DND-41 (cell line): ENCODE measurements around the gene KRTAP21-1.

ENCODE experiments used
- ATAC-seq: fragments of 200-7000 bp; cut with Tn5 transposase; 3 replicates; pipeline ENCODE4 v1.9.1; 2021; ENCODE audit warnings: low read depth; ENCODE audit not compliant: insufficient read depth
- DNase-seq: peaks from one replicate; pipeline ENCODE4 v3.0.0-alpha.2; 2020
- H2AFZ ChIP-seq: 2 replicates; pipeline ENCODE4 v1.6.0; 2012; ENCODE audit warnings: low read depth, low read length
- H3K27ac ChIP-seq: 2 replicates; pipeline ENCODE4 v1.5.1; 2012; ENCODE audit warnings: low read length, inconsistent platforms
- H3K27me3 ChIP-seq: fragments of 200-600 bp; sonication (generic); 2 replicates; pipeline ENCODE4 v1.6.0; 2012; ENCODE audit warnings: low read length, mild to moderate bottlenecking, inconsistent platforms; ENCODE audit not compliant: insufficient read depth, poor library complexity
- H3K36me3 ChIP-seq: 2 replicates; pipeline ENCODE4 v1.5.1; 2012; ENCODE audit warnings: low read length, inconsistent platforms; ENCODE audit not compliant: insufficient read depth
- H3K4me1 ChIP-seq: 2 replicates; pipeline ENCODE4 v1.5.1; 2012; ENCODE audit warnings: mild to moderate bottlenecking, low read length; ENCODE audit not compliant: insufficient read depth
- H3K4me2 ChIP-seq: 2 replicates; pipeline ENCODE4 v1.6.0; 2012; ENCODE audit warnings: mild to moderate bottlenecking, moderate library complexity, low read length, inconsistent platforms; ENCODE audit not compliant: insufficient read depth
- H3K4me3 ChIP-seq, 2 experiments: fragments of 200-600 bp in 1 of 2; shearing (Covaris generic) in 1 of 2; 2 replicates each; pipeline ENCODE4 v1.5.1; 2012 to 2016; ENCODE audit warnings: inconsistent platforms in 2 of 2, low read length in 2 of 2, mild to moderate bottlenecking in 2 of 2, low read depth in 1 of 2, moderate library complexity in 1 of 2
- H3K79me2 ChIP-seq: 2 replicates; pipeline ENCODE4 v1.6.0; 2012; ENCODE audit warnings: low read length, inconsistent platforms; ENCODE audit not compliant: insufficient read depth
- H3K9ac ChIP-seq: 2 replicates; pipeline ENCODE4 v1.6.0; 2012; ENCODE audit warnings: low read depth, mild to moderate bottlenecking, inconsistent platforms, low read length, moderate library complexity
- H3K9me3 ChIP-seq: 2 replicates; pipeline ENCODE4 v1.5.1; 2012; ENCODE audit warnings: low read length, moderate library complexity, mild to moderate bottlenecking, inconsistent platforms; ENCODE audit not compliant: insufficient read depth, severe bottlenecking
- H4K20me1 ChIP-seq: 2 replicates; pipeline ENCODE4 v1.6.0; 2012; ENCODE audit warnings: low read length; ENCODE audit not compliant: insufficient read depth
- EZH2 ChIP-seq: IDR thresholded peaks from 3 replicates; pipeline ENCODE4 v1.6.1; 2012; ENCODE audit warnings: borderline replicate concordance, low read depth, mild to moderate bottlenecking, moderate library complexity, low read length, inconsistent platforms; ENCODE audit not compliant: severe bottlenecking
- TF ChIP-seq, protein P1 (sequence below): IDR thresholded peaks from 2 replicates; pipeline ENCODE4 v1.5.1; 2012; ENCODE audit warnings: borderline replicate concordance, low read length, moderate library complexity, mild to moderate bottlenecking; ENCODE audit not compliant: poor library complexity, severe bottlenecking; ENCODE audit errors: extremely low read depth

KRTAP21-1 gene

DNA sequence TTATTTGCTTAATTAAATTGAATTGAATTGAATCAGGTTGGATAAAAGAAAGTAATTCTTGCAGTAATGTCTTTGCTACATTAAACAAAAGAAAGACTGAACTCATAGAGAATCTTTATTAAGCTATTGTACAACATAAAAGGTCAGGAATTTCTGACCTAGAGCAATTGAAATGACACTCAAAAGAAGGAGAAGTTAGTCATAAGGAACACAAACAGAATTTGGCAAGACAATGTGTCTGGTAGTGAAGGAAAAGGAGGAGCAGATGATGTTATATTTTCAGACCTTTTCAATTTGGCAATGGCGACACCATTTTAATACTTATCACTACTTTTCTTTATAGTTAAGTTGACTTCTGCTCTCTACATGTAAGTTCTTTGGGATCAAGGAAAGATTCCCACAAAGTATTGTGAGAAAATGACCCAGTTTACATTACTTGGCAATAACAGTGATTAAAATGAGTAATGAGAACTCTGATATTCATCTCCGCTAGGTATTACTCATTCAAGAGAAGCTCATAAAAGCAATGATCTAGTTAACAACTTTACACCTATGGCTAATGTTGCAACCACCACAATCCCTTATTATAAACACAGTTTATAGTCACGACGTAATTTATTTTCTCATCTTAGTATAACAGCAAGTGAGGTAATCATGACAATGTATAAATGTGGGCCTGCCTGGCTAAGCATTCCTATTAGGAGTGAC lies 14.7 kb upstream of the KRTAP21-1 start:
- Histone ChIP-seq H3K9ac (no peak overlapping the region), H3K4me3 (no peak overlapping the region), H2AFZ (no peak overlapping the region), H3K4me1 (no peaks in the 10 kb centered on the region), H3K4me2 (no peak overlapping the region), H3K27ac (no peak overlapping the region), H4K20me1 (no peaks in the 10 kb centered on the region), H3K9me3 (no peaks in the 10 kb centered on the region), H3K79me2 (no peaks in the 10 kb centered on the region), H3K27me3 (no peaks in the 10 kb centered on the region), H3K36me3 (no peaks in the 10 kb centered on the region)
- no peak for DNase-seq
- TF ChIP-seq, protein P1, sequence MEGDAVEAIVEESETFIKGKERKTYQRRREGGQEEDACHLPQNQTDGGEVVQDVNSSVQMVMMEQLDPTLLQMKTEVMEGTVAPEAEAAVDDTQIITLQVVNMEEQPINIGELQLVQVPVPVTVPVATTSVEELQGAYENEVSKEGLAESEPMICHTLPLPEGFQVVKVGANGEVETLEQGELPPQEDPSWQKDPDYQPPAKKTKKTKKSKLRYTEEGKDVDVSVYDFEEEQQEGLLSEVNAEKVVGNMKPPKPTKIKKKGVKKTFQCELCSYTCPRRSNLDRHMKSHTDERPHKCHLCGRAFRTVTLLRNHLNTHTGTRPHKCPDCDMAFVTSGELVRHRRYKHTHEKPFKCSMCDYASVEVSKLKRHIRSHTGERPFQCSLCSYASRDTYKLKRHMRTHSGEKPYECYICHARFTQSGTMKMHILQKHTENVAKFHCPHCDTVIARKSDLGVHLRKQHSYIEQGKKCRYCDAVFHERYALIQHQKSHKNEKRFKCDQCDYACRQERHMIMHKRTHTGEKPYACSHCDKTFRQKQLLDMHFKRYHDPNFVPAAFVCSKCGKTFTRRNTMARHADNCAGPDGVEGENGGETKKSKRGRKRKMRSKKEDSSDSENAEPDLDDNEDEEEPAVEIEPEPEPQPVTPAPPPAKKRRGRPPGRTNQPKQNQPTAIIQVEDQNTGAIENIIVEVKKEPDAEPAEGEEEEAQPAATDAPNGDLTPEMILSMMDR = no peak
- no peak for TF ChIP-seq EZH2
- no peak for ATAC-seq

DNA sequence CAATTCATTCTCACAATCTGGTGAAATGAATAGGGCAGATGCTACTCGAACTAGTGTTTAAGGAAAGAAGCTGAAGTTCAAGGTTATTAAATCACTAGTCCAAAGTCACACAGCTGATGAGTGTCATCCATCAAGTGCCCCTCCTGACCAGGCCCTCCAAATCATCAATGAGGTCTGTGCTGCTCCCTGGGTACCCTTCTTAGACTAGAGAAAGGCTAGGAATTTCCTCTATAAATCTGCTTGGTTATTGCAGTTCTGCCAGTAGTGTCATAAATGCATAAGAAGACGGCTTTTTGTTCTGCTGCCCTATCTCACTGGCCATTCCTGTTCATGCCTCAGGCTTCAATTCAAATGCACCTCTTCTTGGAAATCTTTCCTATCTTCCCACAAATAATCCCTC lies 5.5 kb upstream of the KRTAP21-1 start:
- TF ChIP-seq, protein P1 = no peak
- TF ChIP-seq EZH2 = no peak
- Histone ChIP-seq H3K9me3 (no peaks in the 10 kb centered on the region), H3K27ac (no peak overlapping the region), H3K4me1 (no peaks in the 10 kb centered on the region), H3K4me2 (no peak overlapping the region), H3K27me3 (no peaks in the 10 kb centered on the region), H3K9ac (no peak overlapping the region), H3K4me3 (no peak overlapping the region), H2AFZ (no peak overlapping the region), H3K36me3 (no peaks in the 10 kb centered on the region), H4K20me1 (no peaks in the 10 kb centered on the region), H3K79me2 (no peaks in the 10 kb centered on the region)
- DNase-seq (no peak), ATAC-seq (no peak)

DNA sequence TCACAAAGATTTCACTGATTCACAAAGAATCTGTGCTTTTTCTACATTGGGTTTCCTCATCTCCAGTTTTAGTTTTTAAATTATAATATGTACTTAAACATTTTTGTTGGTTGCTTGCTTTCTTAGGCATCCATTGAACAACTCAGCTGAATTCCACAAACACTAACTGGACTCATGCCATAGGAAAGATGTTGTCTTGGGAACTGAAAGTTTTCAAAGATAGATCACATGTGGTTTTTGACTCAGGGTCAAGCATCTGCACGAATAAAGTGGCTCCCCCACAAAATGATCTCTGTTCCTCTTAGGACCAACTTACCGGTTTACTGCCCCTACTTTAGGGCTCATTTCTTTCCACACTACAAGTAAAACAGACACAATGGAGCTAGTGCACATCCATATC lies 3.1 kb upstream of the KRTAP21-1 start:
- H3K4me1 ChIP-seq = no peaks in the 10 kb centered on the region
- H3K4me2 ChIP-seq = no peak overlapping the region
- H3K27me3 ChIP-seq = no peaks in the 10 kb centered on the region
- no peak for DNase-seq
- no peaks in the 10 kb centered on the region for H4K20me1 ChIP-seq
- no peak for ATAC-seq
- no peaks in the 10 kb centered on the region for H3K9me3 ChIP-seq
- no peak overlapping the region for H2AFZ ChIP-seq
- no peak overlapping the region for H3K4me3 ChIP-seq
- H3K9ac ChIP-seq = no peak overlapping the region
- H3K79me2 ChIP-seq = no peaks in the 10 kb centered on the region
- no peak overlapping the region for H3K27ac ChIP-seq
- TF ChIP-seq EZH2 = no peak
- TF ChIP-seq, protein P1 = no peak
- no peaks in the 10 kb centered on the region for H3K36me3 ChIP-seq

DNA sequence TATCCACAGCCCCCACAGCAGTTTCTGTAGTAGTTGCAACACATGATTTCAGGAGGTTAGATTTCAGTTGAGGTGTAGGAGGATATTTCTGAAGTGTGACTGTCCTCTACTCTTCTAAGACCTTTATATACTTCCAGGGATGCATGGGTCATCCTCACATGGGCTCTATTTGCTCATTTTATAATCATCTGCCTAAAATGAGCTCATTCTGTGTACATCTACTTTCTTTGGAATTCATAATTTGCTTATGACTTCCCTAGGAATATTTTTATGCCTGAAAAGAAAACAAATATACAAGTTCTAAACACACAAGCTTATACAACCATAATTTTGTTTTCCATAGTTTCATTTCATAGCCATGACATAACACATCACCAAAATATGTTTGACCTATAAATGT lies 8.1 kb downstream of the KRTAP21-1 start, which contains the start of gene KRTAP21-2:
TSS of gene KRTAP21-2 (minus strand) at position 101 of the 400 bp plus-strand sequence. CDS start at position 44, 57 bp downstream.
- no peak for TF ChIP-seq EZH2
- TF ChIP-seq, protein P1 = no peak
- no peaks in the 10 kb centered on the region for H3K9me3 ChIP-seq

More for the DNA sequence above, 8.1 kb downstream of the KRTAP21-1 start, which contains the start of gene KRTAP21-2:
- Histone ChIP-seq H3K79me2 (no peaks in the 10 kb centered on the region), H3K4me3 (no peak within 1 kb of the TSS), H3K4me1 (no peaks in the 10 kb centered on the region), H3K36me3 (no peaks in the 10 kb centered on the region), H3K27me3 (no peaks in the 10 kb centered on the region), H4K20me1 (no peaks in the 10 kb centered on the region), H3K4me2 (no peak within 1 kb of the TSS), H2AFZ (no peak within 1 kb of the TSS), H3K27ac (no peak within 1 kb of the TSS), H3K9ac (no peak within 1 kb of the TSS)
- DNase-seq = no peak
- no peak for ATAC-seq
